Heart left ventricle (tissue), 11 donors: ENCODE results near the gene MRE11. TPM values are rescaled to one million over a fixed set of nuclear protein-coding genes. Genes with fewer than 3 reads are reported as not detected.

Experiments used
- microRNA counts, 2 donors: library from miRNA; unstranded; fragments of <30 nt; microRNA quantifications; one replicate each; lab custom pipeline; 2016
- microRNA-seq, 4 donors: library from miRNA; unstranded; fragments of <30 nt; microRNA quantifications; one replicate each; pipeline versions ENCODE4 to v1.2.0, GENCODE V29; 2017 to 2020
- polyA plus RNA-seq, 2 donors: library from polyadenylated mRNA; stranded (reverse); fragments of 200-250 nt; gene quantifications; one replicate each; pipeline ENCODE4 v1.2.3, GENCODE V29; 2013
- total RNA-seq, 9 donors: library from RNA; depleted of rRNA in 2 of 9; stranded (reverse); fragments of >200 nt in 2 of 9; fragmentation: NEBNext Ultra II Directional in 3 of 9; extraction: Animal tissue kit (Norgen Biotek cat#: 25700) in 3 of 9; gene quantifications; one replicate each; pipeline versions ENCODE4 v1.1.0 to v1.2.4, GENCODE V29; 2016 to 2023
- donor health status: ischemic (EF 13 %, LVEDD 7.1; RV severe dilation, severe dysfunction).
- donor health status: healthy with polysubstance abuse.
- donor health status: DM: no; HTN: yes; CAD: no.
- donor health status: DM: no; HTN: no; CAD: no.
- donor health status: ischemic (EF 25% LVEDD 5.7; RV mildly dilated, moderate dysfunction).
- donor health status: healthy.
- donor health status: DM: yes; HTN: yes; CAD: no.
- donor health status: PGD.
- donor health status: nonischemic (EF 23%, LVEDD 6.1; RV moderate dilation, normal function).

The MRE11 gene
- total and polyA plus RNA-seq, 11 donors = 1.9 to 12.3 (median 7.9) TPM

MicroRNAs encoded within 50 kb of the gene (microRNA counts, 767-probe panel; counts per million panel counts)
- 0 to 71.6 counts per million in 2 donors for microRNA hsa-miR-548l (lab: Ali Mortazavi, UCI)

Small RNA genes within 50 kb of the gene (microRNA-seq; reads per million reads assigned to microRNA genes)
- gene MIR548L = 1.0 to 3.9 (median 2.4) reads per million in 4 donors

Other genes starting within 250 kb of the MRE11 start
- not detected for gene IZUMO1R, start 189.3 kb downstream of the MRE11 start, total RNA-seq
- not detected for gene IZUMO1R, start 189.3 kb downstream of the MRE11 start, polyA plus RNA-seq
- under 1 TPM in 7 of 9 donors, not detected in 2; 0.05 to 0.44 (median 0.19) TPM for gene GPR83, start 92.4 kb downstream of the MRE11 start, total RNA-seq
- gene GPR83, start 92.4 kb downstream of the MRE11 start, polyA plus RNA-seq = under 1 TPM; 0.04 TPM
- gene ANKRD49, start 140 bp upstream of the MRE11 start, total RNA-seq = 1 to 10 TPM; 3.5 to 6.9 (median 5.7) TPM
- 10 to 100 TPM in 1 of 2 donors, 1 to 10 TPM in 1; 5.6 to 10.5 TPM for gene ANKRD49, start 140 bp upstream of the MRE11 start, polyA plus RNA-seq
- not detected for gene C11orf97, start 18.6 kb upstream of the MRE11 start, total RNA-seq
- gene C11orf97, start 18.6 kb upstream of the MRE11 start, polyA plus RNA-seq = not detected
- gene FUT4, start 50.1 kb upstream of the MRE11 start, total RNA-seq = 1 to 10 TPM; 1.0 to 4.7 (median 1.3) TPM
- 1 to 10 TPM in 1 of 2 donors, under 1 TPM in 1; 0.46 to 1.0 TPM for gene FUT4, start 50.1 kb upstream of the MRE11 start, polyA plus RNA-seq
- gene PIWIL4, start 73.5 kb upstream of the MRE11 start, total RNA-seq = 1 to 10 TPM in 5 of 9 donors, under 1 TPM in 4; 0.68 to 2.4 (median 1.1) TPM
- gene PIWIL4, start 73.5 kb upstream of the MRE11 start, polyA plus RNA-seq = 1 to 10 TPM in 1 of 2 donors, under 1 TPM in 1; 0.33 to 1.6 TPM